Endothelial cell (in vitro differentiated cells): Measurements from ENCODE around the gene GNAQ. TPM values are rescaled to one million over a fixed set of nuclear protein-coding genes. Genes with fewer than 3 reads are reported as not detected.

ENCODE experiments used
- DNase-seq: peaks from one replicate; pipeline ENCODE4 v3.0.0; 2021; ENCODE audit warnings: low spot score
- H3K27ac Mint-ChIP-seq: one replicate; pipeline ENCODE4 v1.8.0; 2021; ENCODE audit warnings: mixed read lengths, inconsistent platforms; ENCODE audit not compliant: unreplicated experiment
- H3K27me3 Mint-ChIP-seq: one replicate; pipeline ENCODE4 v1.8.0; 2021; ENCODE audit warnings: mild to moderate bottlenecking, moderate library complexity, mixed read lengths, inconsistent platforms; ENCODE audit not compliant: unreplicated experiment
- H3K36me3 Mint-ChIP-seq: one replicate; pipeline ENCODE4 v1.8.0; 2021; ENCODE audit warnings: mild to moderate bottlenecking, low read depth, mixed read lengths, inconsistent platforms; ENCODE audit not compliant: unreplicated experiment
- H3K4me1 Mint-ChIP-seq: one replicate; pipeline ENCODE4 v1.8.0; 2021; ENCODE audit warnings: mild to moderate bottlenecking, mixed read lengths, inconsistent platforms; ENCODE audit not compliant: unreplicated experiment
- H3K4me3 Mint-ChIP-seq: one replicate; pipeline ENCODE4 v1.8.0; 2021; ENCODE audit warnings: mild to moderate bottlenecking, mixed read lengths, inconsistent platforms; ENCODE audit not compliant: unreplicated experiment
- H3K9me3 Mint-ChIP-seq: one replicate; pipeline ENCODE4 v1.8.0; 2021; ENCODE audit warnings: mixed read lengths, inconsistent platforms; ENCODE audit not compliant: unreplicated experiment
- CTCF ChIP-seq: fragments of 200-600 bp; sonication (generic); IDR thresholded peaks from one replicate; pipeline ENCODE4 v1.5.0; 2021; ENCODE audit warnings: antibody characterized with exemption; ENCODE audit not compliant: unreplicated experiment
- total RNA-seq: library from RNA; stranded (reverse); fragmentation: NEBNext Ultra II Directional; extraction: Animal tissue kit (Norgen Biotek cat#: 25700); gene quantifications from one replicate; pipeline ENCODE4 v1.2.1, GENCODE V29; 2021; ENCODE audit not compliant: unreplicated experiment

GNAQ gene
- total RNA-seq, 1 donor from 2014 or later: 94.6 TPM

GRCh38 chr9:77750981-77751340 is 280.6 kb downstream of the GNAQ start:
- H3K4me1 Mint-ChIP-seq: peaks cover 28% of the 10 kb centered on the region
- H3K4me3 Mint-ChIP-seq: no peak overlapping the region
- DNase-seq: no peak
- H3K36me3 Mint-ChIP-seq: peaks cover 11% of the 10 kb centered on the region
- peak overlapping the region; percentile 88 for H3K27ac Mint-ChIP-seq
- H3K9me3 Mint-ChIP-seq: no peaks in the 10 kb centered on the region
- peaks cover 11% of the 10 kb centered on the region for H3K27me3 Mint-ChIP-seq
- no peak for TF ChIP-seq CTCF

- no peak for DNase-seq
- Mint-ChIP-seq H3K27me3 (peaks cover 11% of the 10 kb centered on the region), H3K27ac (no peak overlapping the region), H3K9me3 (no peaks in the 10 kb centered on the region), H3K36me3 (peaks cover 7% of the 10 kb centered on the region), H3K4me3 (no peak overlapping the region), H3K4me1 (peaks cover 28% of the 10 kb centered on the region)
- no peak for TF ChIP-seq CTCF
Observed at GRCh38 chr9:77750284-77750683, 281.3 kb downstream of the GNAQ start.

- Mint-ChIP-seq H3K27me3 (peaks cover 7% of the 10 kb centered on the region), H3K4me1 (peaks cover 32% of the 10 kb centered on the region), H3K9me3 (no peaks in the 10 kb centered on the region), H3K4me3 (no peak overlapping the region), H3K27ac (no peak overlapping the region), H3K36me3 (peaks cover 7% of the 10 kb centered on the region)
- DNase-seq: no peak
- no peak for TF ChIP-seq CTCF
Observed at GRCh38 chr9:77748214-77748772, 283.3 kb downstream of the GNAQ start.

- peaks cover 7% of the 10 kb centered on the region for H3K27me3 Mint-ChIP-seq
- peaks cover 7% of the 10 kb centered on the region for H3K36me3 Mint-ChIP-seq
- TF ChIP-seq CTCF: no peak
- H3K9me3 Mint-ChIP-seq: no peaks in the 10 kb centered on the region
- no peak for DNase-seq
- H3K4me1 Mint-ChIP-seq: peaks cover 35% of the 10 kb centered on the region
- H3K4me3 Mint-ChIP-seq: no peak overlapping the region
- no peak overlapping the region for H3K27ac Mint-ChIP-seq
Observed at GRCh38 chr9:77747163-77747562, 284.4 kb downstream of the GNAQ start.

- no peak for TF ChIP-seq CTCF
- Mint-ChIP-seq H3K27ac (no peak overlapping the region), H3K27me3 (no peaks in the 10 kb centered on the region), H3K9me3 (no peaks in the 10 kb centered on the region), H3K36me3 (peaks cover 7% of the 10 kb centered on the region), H3K4me1 (peaks cover 30% of the 10 kb centered on the region), H3K4me3 (peak overlapping the region; percentile 8)
- no peak for DNase-seq
Observed at GRCh38 chr9:77744841-77745430, 286.7 kb downstream of the GNAQ start.
